K562 (cell line): Measurements from ENCODE around the gene SHMT1.
"Not testable (repeated sequence)": the region's sequence is repeated elsewhere in the genome, so short reads cannot be mapped to it uniquely, and the experiment has no call there.

Experiments used
- GTF2F1 ChIP-seq: IDR thresholded peaks from 2 replicates; pipeline ENCODE4 v1.6.1; 2011; ENCODE audit warnings: low read depth, low read length, improper control_type of control experiment
- MAZ ChIP-seq, 2 experiments: fragments of 450-650 bp in 1 of 2; sonication (generic) in 1 of 2; formaldehyde crosslinking; IDR thresholded peaks in 1 of 2; conservative IDR thresholded peaks in 1 of 2; 2 replicates each; pipeline versions ENCODE4 v1.4.0 to v1.5.0; 2020; ENCODE audit warnings: mild to moderate bottlenecking in 1 of 2, missing genetic modification reagents in 1 of 2
- NONO ChIP-seq, 2 experiments: fragments of 200-400 bp in 1 of 2; fragments of 450-650 bp in 1 of 2; formaldehyde crosslinking in 1 of 2; IDR thresholded peaks; 2 replicates each; pipeline ENCODE4 v1.6.1; 2017; ENCODE audit warnings: low read depth in 2 of 2, mild to moderate bottlenecking in 2 of 2, moderate library complexity in 2 of 2, low read length in 1 of 2
- TF ChIP-seq, protein P1 (sequence below): sonication (generic); formaldehyde crosslinking; IDR thresholded peaks from 2 replicates; pipeline ENCODE4 v1.9.0; 2022; ENCODE audit warnings: mild to moderate bottlenecking, missing genetic modification reagents

DNA sequence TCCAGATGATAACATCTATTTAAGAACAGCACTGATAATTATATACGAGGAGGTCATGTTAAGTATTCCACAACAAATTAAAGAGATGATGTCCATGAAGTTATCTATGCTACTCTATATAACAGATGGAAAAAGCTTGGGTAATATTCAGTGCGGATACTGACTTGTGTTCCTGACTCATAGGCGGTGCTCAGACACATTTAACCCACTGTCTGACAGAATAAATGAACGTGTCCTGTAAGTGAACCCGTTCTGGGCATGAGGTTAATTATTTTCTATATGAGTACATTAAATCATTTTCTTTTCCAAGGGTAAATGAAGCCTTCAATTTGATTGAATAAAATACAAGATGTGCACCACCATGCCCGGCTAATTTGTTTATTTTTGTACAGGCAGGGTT, 46.0 kb upstream of the SHMT1 start:
- not testable (repeated sequence) for TF ChIP-seq GTF2F1; NONO (IDR thresholded peaks at IDR 0.05; ENCODE audit: low read depth in 2 of 2, low read length in 1 of 2); MAZ (CRISPR knock-in tag; conservative IDR thresholded peaks at IDR 0.05 in 1 of 2, IDR thresholded peaks at IDR 0.05 in 1 of 2)
- TF ChIP-seq, protein P1, sequence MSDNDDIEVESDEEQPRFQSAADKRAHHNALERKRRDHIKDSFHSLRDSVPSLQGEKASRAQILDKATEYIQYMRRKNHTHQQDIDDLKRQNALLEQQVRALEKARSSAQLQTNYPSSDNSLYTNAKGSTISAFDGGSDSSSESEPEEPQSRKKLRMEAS (CRISPR knock-in tag): not testable (repeated sequence)
